Uterus (tissue), 2 donors: ENCODE measurements around the gene ATF2.

Experiments
- POLR2A ChIP-seq, 2 donors: fragments of 450-650 bp; IDR thresholded peaks; one replicate each; pipeline ENCODE4 v1.6.1; 2016; ENCODE audit warnings: antibody characterized with exemption in 2 of 2, mild to moderate bottlenecking in 1 of 2, moderate library complexity in 1 of 2
- TF ChIP-seq, protein P1 (sequence below), 4 experiments: fragments of 200-600 bp in 2 of 4; fragments of 450-650 bp in 2 of 4; sonication (generic) in 2 of 4; IDR thresholded peaks; one replicate each; pipeline ENCODE4 v1.5.1; 2016 to 2019; ENCODE audit warnings: antibody characterized with exemption in 4 of 4, mild to moderate bottlenecking in 2 of 4, moderate library complexity in 1 of 4

DNA sequence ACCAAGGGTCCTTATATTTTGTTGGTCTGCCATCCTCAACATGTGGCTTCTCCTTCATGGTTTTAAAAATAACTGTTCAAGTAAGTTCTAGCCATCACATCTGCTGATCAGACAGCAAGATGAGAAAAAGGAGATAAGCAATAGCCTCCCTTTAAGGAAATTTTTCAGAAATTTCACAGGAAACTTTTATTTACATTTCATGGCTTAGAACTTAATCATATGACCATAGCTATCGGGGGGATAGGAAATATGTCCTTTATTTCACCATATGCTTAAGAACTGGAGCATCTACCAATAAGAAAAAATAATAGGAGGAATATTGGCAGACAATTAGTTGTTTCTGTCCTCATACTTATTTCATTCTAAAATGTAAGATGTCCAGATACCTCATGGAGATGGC is 16.2 kb downstream of the ATF2 start:
- TF ChIP-seq, protein P1, sequence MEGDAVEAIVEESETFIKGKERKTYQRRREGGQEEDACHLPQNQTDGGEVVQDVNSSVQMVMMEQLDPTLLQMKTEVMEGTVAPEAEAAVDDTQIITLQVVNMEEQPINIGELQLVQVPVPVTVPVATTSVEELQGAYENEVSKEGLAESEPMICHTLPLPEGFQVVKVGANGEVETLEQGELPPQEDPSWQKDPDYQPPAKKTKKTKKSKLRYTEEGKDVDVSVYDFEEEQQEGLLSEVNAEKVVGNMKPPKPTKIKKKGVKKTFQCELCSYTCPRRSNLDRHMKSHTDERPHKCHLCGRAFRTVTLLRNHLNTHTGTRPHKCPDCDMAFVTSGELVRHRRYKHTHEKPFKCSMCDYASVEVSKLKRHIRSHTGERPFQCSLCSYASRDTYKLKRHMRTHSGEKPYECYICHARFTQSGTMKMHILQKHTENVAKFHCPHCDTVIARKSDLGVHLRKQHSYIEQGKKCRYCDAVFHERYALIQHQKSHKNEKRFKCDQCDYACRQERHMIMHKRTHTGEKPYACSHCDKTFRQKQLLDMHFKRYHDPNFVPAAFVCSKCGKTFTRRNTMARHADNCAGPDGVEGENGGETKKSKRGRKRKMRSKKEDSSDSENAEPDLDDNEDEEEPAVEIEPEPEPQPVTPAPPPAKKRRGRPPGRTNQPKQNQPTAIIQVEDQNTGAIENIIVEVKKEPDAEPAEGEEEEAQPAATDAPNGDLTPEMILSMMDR (IDR thresholded peaks at IDR 0.05), result no peak
- TF ChIP-seq POLR2A (IDR thresholded peaks at IDR 0.05), result no peak
